ENCODE results near the gene COX6A2. TPM values are rescaled to one million over a fixed set of nuclear protein-coding genes. Genes with fewer than 3 reads are reported as not detected.

COX6A2 gene
- total RNA-seq, 1 experiment from 2014 or later: not detected

DNA sequence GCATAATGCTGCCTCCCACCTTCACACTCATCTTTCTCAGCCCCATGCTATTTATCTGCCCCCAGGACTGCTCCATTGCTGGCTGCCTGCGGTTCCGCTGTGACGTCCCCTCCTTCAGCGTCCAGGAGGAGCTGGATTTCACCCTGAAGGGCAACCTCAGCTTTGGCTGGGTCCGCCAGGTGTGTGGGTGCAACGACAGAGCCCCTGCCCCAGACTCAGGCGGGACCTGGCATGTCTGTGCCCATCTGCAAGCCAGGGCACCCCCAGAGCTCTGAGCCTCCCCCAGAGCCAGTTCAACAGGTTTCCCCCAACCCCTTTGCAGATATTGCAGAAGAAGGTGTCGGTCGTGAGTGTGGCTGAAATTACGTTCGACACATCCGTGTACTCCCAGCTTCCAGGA, 48.0 kb downstream of the COX6A2 start:
- H3K4me3 ChIP-seq: no peak overlapping the region
- H2AFZ ChIP-seq: no peak overlapping the region
- peaks cover 4% of the 10 kb centered on the region; the same call in 1 of the 2 replicates for H3F3A ChIP-seq (ENCODE audit: insufficient read depth, low read depth)
- H3K27me3 ChIP-seq (ENCODE audit: insufficient read depth, low read depth): 0 out of 2 replicates have a peak, but pooled peaks cover 4% of the 10 kb centered on the region
- H3K4me1 ChIP-seq (replicated peaks; ENCODE audit: insufficient read depth): peaks cover 7% of the 10 kb centered on the region
- no peaks in the 10 kb centered on the region for H4K20me1 ChIP-seq (ENCODE audit: insufficient read depth)
- no peaks in the 10 kb centered on the region for H3K9me2 ChIP-seq (ENCODE audit: insufficient read depth)
- H3K4me2 ChIP-seq: no peak overlapping the region
- POLR2A ChIA-PET (ENCODE audit: unreplicated experiment): no interaction called here
- TF ChIP-seq, protein P1, sequence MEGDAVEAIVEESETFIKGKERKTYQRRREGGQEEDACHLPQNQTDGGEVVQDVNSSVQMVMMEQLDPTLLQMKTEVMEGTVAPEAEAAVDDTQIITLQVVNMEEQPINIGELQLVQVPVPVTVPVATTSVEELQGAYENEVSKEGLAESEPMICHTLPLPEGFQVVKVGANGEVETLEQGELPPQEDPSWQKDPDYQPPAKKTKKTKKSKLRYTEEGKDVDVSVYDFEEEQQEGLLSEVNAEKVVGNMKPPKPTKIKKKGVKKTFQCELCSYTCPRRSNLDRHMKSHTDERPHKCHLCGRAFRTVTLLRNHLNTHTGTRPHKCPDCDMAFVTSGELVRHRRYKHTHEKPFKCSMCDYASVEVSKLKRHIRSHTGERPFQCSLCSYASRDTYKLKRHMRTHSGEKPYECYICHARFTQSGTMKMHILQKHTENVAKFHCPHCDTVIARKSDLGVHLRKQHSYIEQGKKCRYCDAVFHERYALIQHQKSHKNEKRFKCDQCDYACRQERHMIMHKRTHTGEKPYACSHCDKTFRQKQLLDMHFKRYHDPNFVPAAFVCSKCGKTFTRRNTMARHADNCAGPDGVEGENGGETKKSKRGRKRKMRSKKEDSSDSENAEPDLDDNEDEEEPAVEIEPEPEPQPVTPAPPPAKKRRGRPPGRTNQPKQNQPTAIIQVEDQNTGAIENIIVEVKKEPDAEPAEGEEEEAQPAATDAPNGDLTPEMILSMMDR (conservative IDR thresholded peaks at IDR 0.05): no peak
- TF ChIP-seq EZH2 (IDR thresholded peaks at IDR 0.05; ENCODE audit: low read depth): no peak
- DNase-seq: no peak
- no peak overlapping the region for H3K27ac ChIP-seq
- H3K9me3 ChIP-seq (ENCODE audit: insufficient read depth, low read depth): no peaks in the 10 kb centered on the region
- no peaks in the 10 kb centered on the region for H3K79me2 ChIP-seq (ENCODE audit: low read depth)
- no peaks in the 10 kb centered on the region for H3K36me3 ChIP-seq (ENCODE audit: low read depth)
- CTCF ChIA-PET: interaction anchor here (0.5 kb wide), 1 partner anchor 277 kb away, joined by 15 read pairs; no protein-coding TSS in a partner anchor
- intact Hi-C loops (cut with micrococcal nuclease; ENCODE audit: unreplicated experiment): loop anchor here (5.0 to 10.0 kb wide), 2 partner anchors 113 to 285 kb away; partner anchors contain the start of gene VKORC1
- no TSS peak for BruUV-seq (replicated peaks)

Other genes with a start within 250 kb of the COX6A2 start
- 429 and 637 TPM in 2 replicates for gene FUS, start 248.2 kb downstream of the COX6A2 start, total RNA-seq (2021)
- gene PYCARD, start 225.6 kb downstream of the COX6A2 start, total RNA-seq (2021): 72.9 and 107 TPM in 2 replicates
- 0.09 TPM in 1 of 2 replicates, not detected in the other for gene TRIM72, start 214.2 kb downstream of the COX6A2 start, total RNA-seq (2021)
- gene PYDC1, start 211.2 kb downstream of the COX6A2 start, total RNA-seq (2021): not detected in 2 replicates
- 0.90 and 1.3 TPM in 2 replicates for gene ITGAM, start 168.4 kb downstream of the COX6A2 start, total RNA-seq (2021)
- 1.1 and 1.2 TPM in 2 replicates for gene ITGAX, start 73.2 kb downstream of the COX6A2 start, total RNA-seq (2021)
- gene ITGAD, start 35.0 kb downstream of the COX6A2 start, total RNA-seq (2021): not detected in 2 replicates
- 0.85 and 0.88 TPM in 2 replicates for gene ZNF843, start 14.4 kb upstream of the COX6A2 start, total RNA-seq (2021)
- 18.6 and 21.4 TPM in 2 replicates for gene ARMC5, start 31.1 kb upstream of the COX6A2 start, total RNA-seq (2021)
- gene TGFB1I1, start 43.8 kb upstream of the COX6A2 start, total RNA-seq (2021): 9.0 and 15.3 TPM in 2 replicates
- 0.13 and 0.60 TPM in 2 replicates for gene SLC5A2, start 54.8 kb upstream of the COX6A2 start, total RNA-seq (2021)
- 86.7 and 94.7 TPM in 2 replicates for gene RUSF1, start 80.0 kb upstream of the COX6A2 start, total RNA-seq (2021)
- gene AHSP, start 99.5 kb upstream of the COX6A2 start, total RNA-seq (2021): not detected in 2 replicates